ENCODE results near the gene HSH2D.

The HSH2D gene

GRCh38 chr19:16141043-16141442, 2.4 kb upstream of the HSH2D start:
- H3K27me3 ChIP-seq (replicated peaks; ENCODE audit: control insufficient read depth, insufficient read depth, low read length), result peaks cover 7% of the 10 kb centered on the region
- no peaks in the 10 kb centered on the region for H3K9me3 ChIP-seq (ENCODE audit: control insufficient read depth, low read length)
- H3K9ac ChIP-seq (ENCODE audit: low read length), result no peak overlapping the region
- no peak for DNase-seq (ENCODE audit: low read depth)
- H3K4me3 ChIP-seq (ENCODE audit: low read length), result no peak overlapping the region
- H3K4me1 ChIP-seq (ENCODE audit: control insufficient read depth, insufficient read depth, low read length), result no peaks in the 10 kb centered on the region
- no peaks in the 10 kb centered on the region for H3K36me3 ChIP-seq (ENCODE audit: control insufficient read depth, insufficient read depth, low read length, severe bottlenecking)

GRCh38 chr19:16142032-16142580, 1.4 kb upstream of the HSH2D start:
- Histone ChIP-seq H3K9me3 (ENCODE audit: control insufficient read depth, low read length) (no peaks in the 10 kb centered on the region), H3K4me1 (ENCODE audit: control insufficient read depth, insufficient read depth, low read length) (no peaks in the 10 kb centered on the region), H3K9ac (ENCODE audit: low read length) (no peak overlapping the region), H3K27me3 (replicated peaks; ENCODE audit: control insufficient read depth, insufficient read depth, low read length) (peaks cover 11% of the 10 kb centered on the region), H3K36me3 (ENCODE audit: control insufficient read depth, insufficient read depth, low read length, severe bottlenecking) (no peaks in the 10 kb centered on the region), H3K4me3 (ENCODE audit: low read length) (no peak overlapping the region)
- no peak for DNase-seq (ENCODE audit: low read depth)

DNA sequence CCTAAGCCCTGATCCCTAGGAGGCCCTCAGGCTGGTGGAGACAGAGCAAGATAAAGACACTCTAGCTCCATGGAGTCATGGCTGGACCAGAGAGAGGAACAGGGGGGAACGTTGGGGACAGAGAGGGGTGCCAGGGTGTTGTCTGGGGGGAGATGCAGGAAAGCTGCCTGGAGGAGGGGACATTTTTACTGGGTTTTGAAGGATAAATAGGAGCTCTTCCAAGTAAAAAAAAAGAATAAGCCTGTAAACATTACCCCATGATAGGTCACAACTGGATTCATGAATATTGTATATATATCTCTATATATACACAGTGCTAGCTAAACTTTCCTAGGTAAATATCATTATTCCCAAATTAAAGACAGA, 714 bp downstream of the HSH2D start:
- H3K36me3 ChIP-seq (ENCODE audit: control insufficient read depth, insufficient read depth, low read length, severe bottlenecking), result no peaks in the 10 kb centered on the region
- peaks cover 11% of the 10 kb centered on the region for H3K27me3 ChIP-seq (replicated peaks; ENCODE audit: control insufficient read depth, insufficient read depth, low read length)
- no peaks in the 10 kb centered on the region for H3K9me3 ChIP-seq (ENCODE audit: control insufficient read depth, low read length)
- no peak for DNase-seq (ENCODE audit: low read depth)
- H3K4me1 ChIP-seq (ENCODE audit: control insufficient read depth, insufficient read depth, low read length), result no peaks in the 10 kb centered on the region
- no peak overlapping the region for H3K9ac ChIP-seq (ENCODE audit: low read length)
- H3K4me3 ChIP-seq (ENCODE audit: low read length), result no peak overlapping the region

- H3K27me3 ChIP-seq (replicated peaks; ENCODE audit: control insufficient read depth, insufficient read depth, low read length), result peaks cover 11% of the 10 kb centered on the region
- no peaks in the 10 kb centered on the region for H3K36me3 ChIP-seq (ENCODE audit: control insufficient read depth, insufficient read depth, low read length, severe bottlenecking)
- H3K4me1 ChIP-seq (ENCODE audit: control insufficient read depth, insufficient read depth, low read length), result no peaks in the 10 kb centered on the region
- no peak overlapping the region for H3K4me3 ChIP-seq (ENCODE audit: low read length)
- H3K9me3 ChIP-seq (ENCODE audit: control insufficient read depth, low read length), result no peaks in the 10 kb centered on the region
- no peak for DNase-seq (ENCODE audit: low read depth)
- H3K9ac ChIP-seq (ENCODE audit: low read length), result no peak overlapping the region
These were observed 2.6 kb downstream of the HSH2D start for GRCh38 chr19:16146112-16146511.

GRCh38 chr19:16148443-16149229, 5.2 kb downstream of the HSH2D start:
- no peaks in the 10 kb centered on the region for H3K9me3 ChIP-seq (ENCODE audit: control insufficient read depth, low read length)
- H3K4me1 ChIP-seq (ENCODE audit: control insufficient read depth, insufficient read depth, low read length), result no peaks in the 10 kb centered on the region
- no peak overlapping the region for H3K4me3 ChIP-seq (ENCODE audit: low read length)
- DNase-seq (ENCODE audit: low read depth), result no peak
- H3K36me3 ChIP-seq (ENCODE audit: control insufficient read depth, insufficient read depth, low read length, severe bottlenecking), result no peaks in the 10 kb centered on the region
- H3K9ac ChIP-seq (ENCODE audit: low read length), result no peak overlapping the region
- H3K27me3 ChIP-seq (replicated peaks; ENCODE audit: control insufficient read depth, insufficient read depth, low read length), result peaks cover 7% of the 10 kb centered on the region

- Histone ChIP-seq H3K36me3 (ENCODE audit: control insufficient read depth, insufficient read depth, low read length, severe bottlenecking) (no peaks in the 10 kb centered on the region), H3K9ac (ENCODE audit: low read length) (no peak overlapping the region), H3K4me1 (ENCODE audit: control insufficient read depth, insufficient read depth, low read length) (no peaks in the 10 kb centered on the region), H3K27me3 (replicated peaks; ENCODE audit: control insufficient read depth, insufficient read depth, low read length) (peaks cover 10% of the 10 kb centered on the region), H3K9me3 (ENCODE audit: control insufficient read depth, low read length) (no peaks in the 10 kb centered on the region), H3K4me3 (ENCODE audit: low read length) (no peak overlapping the region)
- DNase-seq (ENCODE audit: low read depth), result no peak
These were observed 10.3 kb downstream of the HSH2D start for GRCh38 chr19:16153582-16154336.

- Histone ChIP-seq H3K9me3 (ENCODE audit: control insufficient read depth, low read length) (no peaks in the 10 kb centered on the region), H3K27me3 (replicated peaks; ENCODE audit: control insufficient read depth, insufficient read depth, low read length) (peaks cover 10% of the 10 kb centered on the region), H3K4me1 (ENCODE audit: control insufficient read depth, insufficient read depth, low read length) (no peaks in the 10 kb centered on the region), H3K4me3 (ENCODE audit: low read length) (no peak overlapping the region), H3K36me3 (ENCODE audit: control insufficient read depth, insufficient read depth, low read length, severe bottlenecking) (no peaks in the 10 kb centered on the region), H3K9ac (ENCODE audit: low read length) (no peak overlapping the region)
- no peak for DNase-seq (ENCODE audit: low read depth)
These were observed 11.1 kb downstream of the HSH2D start for GRCh38 chr19:16154557-16154956.

GRCh38 chr19:16155128-16155527, 11.6 kb downstream of the HSH2D start:
- peaks cover 10% of the 10 kb centered on the region for H3K27me3 ChIP-seq (replicated peaks; ENCODE audit: control insufficient read depth, insufficient read depth, low read length)
- H3K9me3 ChIP-seq (ENCODE audit: control insufficient read depth, low read length), result no peaks in the 10 kb centered on the region
- H3K9ac ChIP-seq (ENCODE audit: low read length), result no peak overlapping the region
- H3K36me3 ChIP-seq (ENCODE audit: control insufficient read depth, insufficient read depth, low read length, severe bottlenecking), result no peaks in the 10 kb centered on the region
- H3K4me3 ChIP-seq (ENCODE audit: low read length), result no peak overlapping the region
- DNase-seq (ENCODE audit: low read depth), result no peak
- no peaks in the 10 kb centered on the region for H3K4me1 ChIP-seq (ENCODE audit: control insufficient read depth, insufficient read depth, low read length)

DNA sequence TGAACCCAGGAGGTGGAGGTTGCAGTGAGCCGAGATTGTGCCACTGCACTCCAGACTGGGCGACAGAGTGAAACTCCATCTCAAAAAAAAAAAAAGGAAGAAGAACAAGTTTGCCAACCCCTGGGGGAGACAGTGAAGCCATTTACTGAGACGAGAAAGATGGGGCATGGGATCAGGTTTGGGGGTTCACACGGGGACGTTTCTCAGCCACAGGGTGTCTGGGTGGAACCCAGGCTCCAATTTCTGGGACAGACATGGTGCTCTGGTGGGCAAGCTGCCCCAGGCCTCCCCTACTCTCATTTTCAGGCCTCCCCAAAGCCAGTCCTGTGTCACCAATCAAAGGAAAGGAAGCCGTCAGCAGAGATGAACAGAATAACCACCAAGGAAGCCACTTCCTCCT, 13.4 kb downstream of the HSH2D start:
- Histone ChIP-seq H3K27me3 (replicated peaks; ENCODE audit: control insufficient read depth, insufficient read depth, low read length) (peaks cover 10% of the 10 kb centered on the region), H3K36me3 (ENCODE audit: control insufficient read depth, insufficient read depth, low read length, severe bottlenecking) (no peaks in the 10 kb centered on the region), H3K4me1 (ENCODE audit: control insufficient read depth, insufficient read depth, low read length) (peaks cover 6% of the 10 kb centered on the region), H3K9ac (ENCODE audit: low read length) (no peak overlapping the region), H3K9me3 (ENCODE audit: control insufficient read depth, low read length) (no peaks in the 10 kb centered on the region), H3K4me3 (ENCODE audit: low read length) (no peak overlapping the region)
- no peak for DNase-seq (ENCODE audit: low read depth)

- H3K4me3 ChIP-seq (ENCODE audit: low read length), result no peak overlapping the region
These were observed 14.1 kb downstream of the HSH2D start for GRCh38 chr19:16157601-16158000.

GRCh38 chr19:16159655-16160054, 16.2 kb downstream of the HSH2D start:
- Histone ChIP-seq H3K4me1 (ENCODE audit: control insufficient read depth, insufficient read depth, low read length) (peaks cover 6% of the 10 kb centered on the region), H3K4me3 (ENCODE audit: low read length) (no peak overlapping the region), H3K27me3 (replicated peaks; ENCODE audit: control insufficient read depth, insufficient read depth, low read length) (peaks cover 10% of the 10 kb centered on the region), H3K36me3 (ENCODE audit: control insufficient read depth, insufficient read depth, low read length, severe bottlenecking) (no peaks in the 10 kb centered on the region), H3K9me3 (ENCODE audit: control insufficient read depth, low read length) (no peaks in the 10 kb centered on the region), H3K9ac (ENCODE audit: low read length) (no peak overlapping the region)
- no peak for DNase-seq (ENCODE audit: low read depth)

More at GRCh38 chr19:16157601-16158000, 14.1 kb downstream of the HSH2D start:
- H3K27me3 ChIP-seq (replicated peaks; ENCODE audit: control insufficient read depth, insufficient read depth, low read length), result peaks cover 10% of the 10 kb centered on the region
- H3K4me1 ChIP-seq (ENCODE audit: control insufficient read depth, insufficient read depth, low read length), result peaks cover 6% of the 10 kb centered on the region
- H3K36me3 ChIP-seq (ENCODE audit: control insufficient read depth, insufficient read depth, low read length, severe bottlenecking), result no peaks in the 10 kb centered on the region
- no peak for DNase-seq (ENCODE audit: low read depth)
- H3K9ac ChIP-seq (ENCODE audit: low read length), result no peak overlapping the region
- no peaks in the 10 kb centered on the region for H3K9me3 ChIP-seq (ENCODE audit: control insufficient read depth, low read length)
